Prostate gland (tissue), 2 donors: ENCODE data around the gene ATP2A1.

Source experiments
- POLR2A ChIP-seq: fragments of 450-650 bp; IDR thresholded peaks from one replicate; pipeline ENCODE4 v1.6.1; 2016; ENCODE audit warnings: antibody characterized with exemption, mild to moderate bottlenecking
- POLR2AphosphoS5 ChIP-seq: sonication (generic); formaldehyde crosslinking; IDR thresholded peaks from one replicate; pipeline ENCODE4 v1.6.1; 2017; ENCODE audit warnings: antibody characterized with exemption
- TF ChIP-seq, protein P1 (sequence below), 4 experiments: fragments of 200-600 bp in 2 of 4; fragments of 450-650 bp in 2 of 4; sonication (generic) in 2 of 4; IDR thresholded peaks; 1 replicate in 3 of 4; 2 replicates in 1 of 4; pipeline ENCODE4 v1.5.1; 2016 to 2019; ENCODE audit warnings: antibody characterized with exemption in 4 of 4, mild to moderate bottlenecking in 2 of 4, moderate library complexity in 2 of 4

DNA sequence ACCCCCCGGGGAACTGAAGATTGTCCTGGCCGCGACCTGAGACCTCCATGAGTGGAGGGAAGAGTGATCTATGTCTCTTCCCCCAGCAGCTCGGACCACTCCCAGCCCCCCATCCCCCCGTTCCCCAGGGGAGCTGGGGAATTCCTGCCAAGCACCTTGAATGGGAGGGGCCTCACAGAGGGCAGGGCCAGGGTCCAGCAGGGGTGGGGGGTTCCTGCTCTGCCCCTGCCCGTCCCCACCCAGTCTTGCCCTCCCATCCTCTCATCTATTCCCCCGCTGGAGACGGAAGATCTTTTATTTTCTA lies 41.6 kb upstream of the ATP2A1 start:
- TF ChIP-seq POLR2A, result no peak
- TF ChIP-seq, protein P1, sequence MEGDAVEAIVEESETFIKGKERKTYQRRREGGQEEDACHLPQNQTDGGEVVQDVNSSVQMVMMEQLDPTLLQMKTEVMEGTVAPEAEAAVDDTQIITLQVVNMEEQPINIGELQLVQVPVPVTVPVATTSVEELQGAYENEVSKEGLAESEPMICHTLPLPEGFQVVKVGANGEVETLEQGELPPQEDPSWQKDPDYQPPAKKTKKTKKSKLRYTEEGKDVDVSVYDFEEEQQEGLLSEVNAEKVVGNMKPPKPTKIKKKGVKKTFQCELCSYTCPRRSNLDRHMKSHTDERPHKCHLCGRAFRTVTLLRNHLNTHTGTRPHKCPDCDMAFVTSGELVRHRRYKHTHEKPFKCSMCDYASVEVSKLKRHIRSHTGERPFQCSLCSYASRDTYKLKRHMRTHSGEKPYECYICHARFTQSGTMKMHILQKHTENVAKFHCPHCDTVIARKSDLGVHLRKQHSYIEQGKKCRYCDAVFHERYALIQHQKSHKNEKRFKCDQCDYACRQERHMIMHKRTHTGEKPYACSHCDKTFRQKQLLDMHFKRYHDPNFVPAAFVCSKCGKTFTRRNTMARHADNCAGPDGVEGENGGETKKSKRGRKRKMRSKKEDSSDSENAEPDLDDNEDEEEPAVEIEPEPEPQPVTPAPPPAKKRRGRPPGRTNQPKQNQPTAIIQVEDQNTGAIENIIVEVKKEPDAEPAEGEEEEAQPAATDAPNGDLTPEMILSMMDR (IDR thresholded peaks at IDR 0.05), result no peak
- TF ChIP-seq POLR2AphosphoS5, result no peak
